Activated naive CD8-positive, alpha-beta T cell treated with anti-CD3 and anti-CD28 coated beads for 36 hours (primary cell): ENCODE results near the gene NAT16. TPM values are rescaled to one million over a fixed set of nuclear protein-coding genes. Genes with fewer than 3 reads are reported as not detected.
A peak's percentile ranks its signal among the peaks of the same experiment; 100 is the strongest.

ENCODE experiments used
- DNase-seq: peaks from one replicate; pipeline ENCODE4 v3.0.0; 2021
- H3K27ac Mint-ChIP-seq: one replicate; pipeline ENCODE4 v1.8.0; 2022; ENCODE audit warnings: mild to moderate bottlenecking, moderate library complexity, mixed read lengths
- H3K27me3 Mint-ChIP-seq: one replicate; pipeline ENCODE4 v1.8.0; 2022; ENCODE audit warnings: mild to moderate bottlenecking, mixed read lengths
- H3K36me3 Mint-ChIP-seq: one replicate; pipeline ENCODE4 v1.8.0; 2021; ENCODE audit warnings: mild to moderate bottlenecking, mixed read lengths
- H3K4me1 Mint-ChIP-seq: one replicate; pipeline ENCODE4 v1.8.0; 2021; ENCODE audit warnings: mixed read lengths
- H3K4me3 Mint-ChIP-seq: one replicate; pipeline ENCODE4 v1.8.0; 2022; ENCODE audit warnings: mild to moderate bottlenecking, moderate library complexity, mixed read lengths
- H3K9me3 Mint-ChIP-seq: one replicate; pipeline ENCODE4 v1.8.0; 2022; ENCODE audit warnings: mixed read lengths
- total RNA-seq, 2 experiments: library from RNA; stranded (reverse); gene quantifications; one replicate each; pipeline ENCODE4 v1.2.3, GENCODE V29; 2021

NAT16 gene
- total RNA-seq, 2 experiments from 2014 or later: not detected

DNA sequence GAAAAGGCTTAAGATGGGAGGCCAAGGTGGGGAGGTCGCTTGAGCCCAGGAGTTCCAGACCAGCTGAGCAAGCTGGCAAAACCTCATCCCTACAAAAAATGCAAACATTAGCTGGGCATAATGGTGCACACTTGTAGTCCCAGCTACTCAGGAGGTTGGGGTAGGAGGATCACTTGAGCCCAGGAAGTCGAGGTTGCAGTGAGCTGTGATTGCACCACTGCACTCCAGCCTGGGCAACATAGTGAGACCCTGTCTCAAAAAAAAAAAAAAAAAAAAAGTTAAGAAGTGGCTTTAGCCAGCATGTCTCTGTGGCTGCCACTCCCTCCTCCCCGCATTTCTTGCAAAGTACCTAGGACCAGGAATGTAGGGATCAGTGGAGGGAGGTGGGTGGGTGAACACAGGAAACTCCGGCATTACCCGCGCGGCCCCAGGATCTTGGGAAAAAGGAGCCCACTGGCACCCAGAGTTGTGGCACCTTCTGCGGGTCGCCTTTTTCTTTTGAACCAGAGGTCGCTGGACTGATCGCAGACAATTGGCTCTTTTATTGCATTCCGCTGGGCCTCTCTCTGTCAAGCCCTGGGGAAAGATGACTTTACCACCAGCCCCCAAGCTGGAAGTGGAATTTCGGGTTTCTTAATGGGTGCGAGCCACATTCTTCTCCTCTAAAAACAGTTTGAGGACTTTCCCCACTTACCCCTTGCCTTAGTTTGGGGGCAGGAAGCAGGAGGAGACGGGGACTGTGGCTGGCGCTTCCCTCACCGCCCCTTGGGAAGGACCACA is 18.2 kb downstream of the NAT16 start:
- peaks cover 9% of the 10 kb centered on the region for H3K36me3 Mint-ChIP-seq
- H3K4me1 Mint-ChIP-seq: peaks cover 20% of the 10 kb centered on the region
- no peaks in the 10 kb centered on the region for H3K9me3 Mint-ChIP-seq
- no peak overlapping the region for H3K27ac Mint-ChIP-seq
- peaks cover 44% of the 10 kb centered on the region for H3K27me3 Mint-ChIP-seq
- no peak for DNase-seq
- H3K4me3 Mint-ChIP-seq: peak overlapping the region; percentile 52

- peaks cover 9% of the 10 kb centered on the region for H3K36me3 Mint-ChIP-seq
- H3K4me3 Mint-ChIP-seq: no peak overlapping the region
- no peak overlapping the region for H3K27ac Mint-ChIP-seq
- H3K27me3 Mint-ChIP-seq: peaks cover 34% of the 10 kb centered on the region
- DNase-seq: no peak
- no peaks in the 10 kb centered on the region for H3K9me3 Mint-ChIP-seq
- H3K4me1 Mint-ChIP-seq: peaks cover 12% of the 10 kb centered on the region
Observed at GRCh38 chr7:101160910-101161309, 19.2 kb downstream of the NAT16 start.

- H3K4me3 Mint-ChIP-seq: no peak overlapping the region
- H3K27ac Mint-ChIP-seq: no peak overlapping the region
- H3K4me1 Mint-ChIP-seq: peaks cover 14% of the 10 kb centered on the region
- peaks cover 25% of the 10 kb centered on the region for H3K27me3 Mint-ChIP-seq
- H3K36me3 Mint-ChIP-seq: peaks cover 8% of the 10 kb centered on the region
- DNase-seq: no peak
- no peaks in the 10 kb centered on the region for H3K9me3 Mint-ChIP-seq
Observed at GRCh38 chr7:101159696-101160674, 20.1 kb downstream of the NAT16 start.

DNA sequence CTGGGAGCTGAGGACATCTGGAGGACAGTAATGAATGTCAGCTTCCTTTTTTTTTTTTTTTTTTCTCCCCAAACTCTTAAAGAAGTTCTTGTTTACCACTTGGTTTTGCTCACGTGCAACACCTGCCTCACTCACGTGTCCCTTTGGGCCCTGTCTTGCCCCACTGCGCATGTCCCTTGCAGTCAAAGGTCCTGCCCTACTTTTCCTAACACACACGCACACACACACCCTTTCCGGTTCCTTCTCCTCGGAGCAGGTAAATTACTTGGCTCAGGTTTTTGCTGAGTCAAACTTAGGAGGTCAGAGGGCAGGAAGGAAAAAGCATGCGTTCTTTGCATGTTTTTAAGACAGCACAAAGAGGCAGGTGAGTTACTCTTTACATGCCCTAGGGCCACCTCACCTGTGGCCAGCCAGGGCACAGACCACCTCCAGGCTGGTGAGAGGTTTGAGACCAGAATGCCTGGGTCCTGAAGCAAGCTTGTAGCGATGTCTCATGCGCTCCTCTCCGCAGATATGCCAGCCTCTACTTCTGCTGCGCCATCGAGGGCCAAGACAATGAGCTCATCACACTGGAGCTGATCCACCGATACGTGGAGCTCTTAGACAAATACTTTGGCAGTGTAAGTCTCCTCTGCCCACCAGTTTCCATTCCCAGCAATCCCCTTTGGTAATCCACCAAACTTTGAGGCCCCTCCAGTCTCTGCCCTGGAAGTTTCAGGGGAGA is 23.1 kb downstream of the NAT16 start:
- DNase-seq: no peak
- peaks cover 2% of the 10 kb centered on the region for H3K9me3 Mint-ChIP-seq
- peaks cover 10% of the 10 kb centered on the region for H3K36me3 Mint-ChIP-seq
- H3K27ac Mint-ChIP-seq: no peak overlapping the region
- peaks cover 8% of the 10 kb centered on the region for H3K4me1 Mint-ChIP-seq
- peaks cover 12% of the 10 kb centered on the region for H3K27me3 Mint-ChIP-seq
- H3K4me3 Mint-ChIP-seq: no peak overlapping the region

- Mint-ChIP-seq H3K9me3 (peaks cover 2% of the 10 kb centered on the region), H3K4me3 (no peak overlapping the region)
- DNase-seq: no peak
Observed at GRCh38 chr7:101156277-101156676, 23.8 kb downstream of the NAT16 start.

GRCh38 chr7:101155303-101155702 is 24.8 kb downstream of the NAT16 start:
- Mint-ChIP-seq H3K27me3 (peaks cover 11% of the 10 kb centered on the region), H3K4me1 (peaks cover 8% of the 10 kb centered on the region), H3K4me3 (peak overlapping the region; percentile 84), H3K36me3 (peaks cover 7% of the 10 kb centered on the region), H3K9me3 (peaks cover 2% of the 10 kb centered on the region), H3K27ac (peak overlapping the region; percentile 54)
- no peak for DNase-seq

More at GRCh38 chr7:101156277-101156676, 23.8 kb downstream of the NAT16 start:
- Mint-ChIP-seq H3K36me3 (peaks cover 7% of the 10 kb centered on the region), H3K4me1 (peaks cover 8% of the 10 kb centered on the region), H3K27me3 (peaks cover 9% of the 10 kb centered on the region), H3K27ac (no peak overlapping the region)

DNA sequence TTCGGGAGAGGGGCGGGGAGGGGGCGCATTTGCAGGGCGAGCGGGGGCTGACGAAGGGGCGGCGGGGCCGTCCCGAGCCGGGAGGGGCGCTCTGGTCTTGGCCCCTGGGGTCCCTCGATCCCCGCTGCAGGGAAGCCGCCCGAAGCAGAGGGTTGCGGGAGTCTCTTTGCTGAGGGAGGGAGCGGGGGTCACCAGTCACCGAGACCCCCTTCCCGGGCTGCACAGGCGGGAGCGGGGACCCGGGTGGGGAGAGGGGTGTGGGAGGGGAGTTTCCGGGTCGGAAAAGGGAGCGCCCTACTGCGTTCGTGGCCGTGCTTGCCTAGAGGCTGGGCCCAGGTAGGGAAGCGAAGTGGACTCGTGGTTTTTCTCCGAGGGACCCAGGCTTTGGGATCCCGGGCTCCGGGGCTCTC is 25.4 kb downstream of the NAT16 start:
- peaks cover 13% of the 10 kb centered on the region for H3K27me3 Mint-ChIP-seq
- peaks cover 8% of the 10 kb centered on the region for H3K4me1 Mint-ChIP-seq
- peak; percentile 35 for DNase-seq
- H3K36me3 Mint-ChIP-seq: peaks cover 7% of the 10 kb centered on the region
- peak overlapping the region; percentile 54 for H3K27ac Mint-ChIP-seq
- H3K9me3 Mint-ChIP-seq: peaks cover 2% of the 10 kb centered on the region
- H3K4me3 Mint-ChIP-seq: peak overlapping the region; percentile 84

GRCh38 chr7:101153969-101154692 is 26.0 kb downstream of the NAT16 start, which contains the start of gene AP1S1:
Gene AP1S1 (plus strand): TSS chr7:101154476. CDS start chr7:101154515, 39 bp downstream.
- Mint-ChIP-seq H3K9me3 (peaks cover 2% of the 10 kb centered on the region), H3K36me3 (peaks cover 7% of the 10 kb centered on the region), H3K4me3 (peak within 1 kb of the TSS; percentile 84), H3K27ac (peak within 1 kb of the TSS; percentile 54), H3K4me1 (peaks cover 8% of the 10 kb centered on the region), H3K27me3 (peaks cover 19% of the 10 kb centered on the region)
- peak; percentile 93 for DNase-seq

DNA sequence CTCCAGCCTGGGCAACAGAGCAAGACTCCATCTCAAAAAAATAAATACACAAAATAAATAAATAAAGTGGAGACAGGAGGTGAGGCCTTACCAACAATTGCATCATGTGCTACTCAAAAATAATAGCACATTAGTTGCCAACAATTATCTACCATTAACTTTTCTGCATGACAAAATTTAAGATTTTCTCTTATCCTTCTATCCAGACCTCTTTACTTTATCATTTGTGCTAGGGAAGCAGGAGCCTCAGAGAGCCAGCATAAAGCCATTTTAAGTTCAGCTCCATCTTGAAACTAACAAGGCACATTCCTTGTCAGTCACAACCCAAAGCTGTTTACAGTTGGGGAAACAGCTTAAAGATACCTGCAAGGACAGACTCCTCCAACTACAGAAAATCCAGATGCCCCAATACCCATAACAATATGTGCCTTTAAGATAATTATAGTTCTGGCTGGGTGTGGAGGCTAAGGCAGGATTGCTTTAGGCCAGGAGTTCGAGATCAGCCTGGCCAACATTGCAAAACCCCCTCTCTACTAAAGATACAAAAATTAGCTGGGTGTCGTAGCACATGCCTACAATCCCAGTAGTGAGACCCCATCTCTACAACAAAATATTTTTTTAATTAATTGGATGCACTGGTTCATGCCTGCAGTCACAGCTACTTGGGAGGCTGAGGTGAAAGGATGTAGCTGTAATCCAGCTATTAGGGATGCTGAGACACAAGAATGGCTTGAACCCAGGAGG is 28.0 kb downstream of the NAT16 start:
- Mint-ChIP-seq H3K4me1 (peaks cover 10% of the 10 kb centered on the region), H3K9me3 (peaks cover 2% of the 10 kb centered on the region), H3K27ac (no peak overlapping the region), H3K4me3 (no peak overlapping the region), H3K36me3 (peaks cover 2% of the 10 kb centered on the region), H3K27me3 (peaks cover 37% of the 10 kb centered on the region)
- DNase-seq: no peak

GRCh38 chr7:101140746-101141382 is 39.2 kb downstream of the NAT16 start:
- Mint-ChIP-seq H3K9me3 (no peaks in the 10 kb centered on the region), H3K36me3 (no peaks in the 10 kb centered on the region), H3K4me3 (no peak overlapping the region), H3K4me1 (peaks cover 46% of the 10 kb centered on the region), H3K27ac (no peak overlapping the region), H3K27me3 (peaks cover 26% of the 10 kb centered on the region)
- DNase-seq: no peak

GRCh38 chr7:101140339-101140699 is 39.8 kb downstream of the NAT16 start:
- Mint-ChIP-seq H3K4me1 (peaks cover 49% of the 10 kb centered on the region), H3K4me3 (no peak overlapping the region), H3K27me3 (peaks cover 20% of the 10 kb centered on the region), H3K9me3 (no peaks in the 10 kb centered on the region), H3K27ac (no peak overlapping the region), H3K36me3 (no peaks in the 10 kb centered on the region)
- DNase-seq: no peak

DNA sequence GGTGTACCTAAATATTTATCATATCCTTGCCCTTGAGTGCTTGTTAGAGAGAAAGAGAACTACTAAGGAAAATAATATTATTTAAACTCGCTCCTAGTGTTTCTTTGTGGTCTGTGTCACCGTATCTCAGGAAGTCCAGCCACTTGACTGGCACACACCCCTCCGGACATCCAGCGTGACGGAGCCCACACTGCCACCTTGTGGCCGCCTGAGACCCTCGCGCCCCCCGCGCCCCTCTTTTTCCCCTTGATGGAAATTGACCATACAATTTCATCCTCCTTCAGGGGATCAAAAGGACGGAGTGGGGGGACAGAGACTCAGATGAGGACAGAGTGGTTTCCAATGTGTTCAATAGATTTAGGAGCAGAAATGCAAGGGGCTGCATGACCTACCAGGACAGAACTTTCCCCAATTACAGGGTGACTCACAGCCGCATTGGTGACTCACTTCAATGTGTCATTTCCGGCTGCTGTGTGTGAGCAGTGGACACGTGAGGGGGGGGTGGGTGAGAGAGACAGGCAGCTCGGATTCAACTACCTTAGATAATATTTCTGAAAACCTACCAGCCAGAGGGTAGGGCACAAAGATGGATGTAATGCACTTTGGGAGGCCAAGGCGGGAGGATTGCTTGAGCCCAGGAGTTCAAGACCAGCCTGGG is 41.8 kb downstream of the NAT16 start:
- H3K9me3 Mint-ChIP-seq: no peaks in the 10 kb centered on the region
- H3K4me3 Mint-ChIP-seq: peak overlapping the region; percentile 43
- no peaks in the 10 kb centered on the region for H3K36me3 Mint-ChIP-seq
- H3K4me1 Mint-ChIP-seq: peaks cover 59% of the 10 kb centered on the region
- peaks cover 4% of the 10 kb centered on the region for H3K27me3 Mint-ChIP-seq
- H3K27ac Mint-ChIP-seq: peak overlapping the region; percentile 87
- DNase-seq: peak; percentile 83
